Gastrocnemius medialis (tissue), 4 donors: ENCODE data around the gene GRID1. TPM values are rescaled to one million over a fixed set of nuclear protein-coding genes. Genes with fewer than 3 reads are reported as not detected.
A peak's percentile ranks its signal among the peaks of the same experiment; 100 is the strongest.

Experiments used
- ATAC-seq, 2 donors: fragments of 150-250 bp; one replicate each; pipeline ENCODE4 v1.9.1; 2016
- DNase-seq, 2 donors: peaks; one replicate each; pipeline ENCODE4 v3.0.0-alpha.2; 2019
- H3K27ac ChIP-seq, 4 donors: fragments of 200-600 bp; sonication (generic); 1 replicate in 1 of 4; 2 replicates in 3 of 4; pipeline ENCODE4 v1.5.1; 2016 to 2018; ENCODE audit warnings: mild to moderate bottlenecking in 2 of 4, moderate library complexity in 1 of 4
- H3K27me3 ChIP-seq, 3 donors: fragments of 200-600 bp; sonication (generic) in 2 of 3; 1 replicate in 1 of 3; 2 replicates in 2 of 3; pipeline versions ENCODE4 v1.5.1 to v1.6.0; 2016 to 2019; ENCODE audit warnings: mild to moderate bottlenecking in 1 of 3, moderate library complexity in 1 of 3
- H3K36me3 ChIP-seq, 2 donors: fragments of 200-600 bp; sonication (generic) in 1 of 2; one replicate each; pipeline ENCODE4 v1.5.1; 2017 to 2018
- H3K4me1 ChIP-seq, 2 donors: fragments of 200-600 bp; sonication (generic) in 1 of 2; one replicate each; pipeline ENCODE4 v1.5.1; 2016 to 2017; ENCODE audit warnings: mild to moderate bottlenecking in 2 of 2
- H3K4me3 ChIP-seq, 4 donors: fragments of 200-600 bp; sonication (generic) in 3 of 4; 1 replicate in 1 of 4; 2 replicates in 3 of 4; pipeline ENCODE4 v1.5.1; 2016 to 2019; ENCODE audit warnings: mild to moderate bottlenecking in 2 of 4
- H3K9me3 ChIP-seq, 3 donors: fragments of 200-600 bp; sonication (generic) in 2 of 3; 1 replicate in 1 of 3; 2 replicates in 2 of 3; pipeline ENCODE4 v1.5.1; 2016 to 2019
- CTCF ChIP-seq, 5 experiments: fragments of 450-650 bp in 3 of 5; fragments of 200-600 bp in 2 of 5; sonication (generic) in 2 of 5; IDR thresholded peaks in 4 of 5; conservative IDR thresholded peaks in 1 of 5; 1 replicate in 4 of 5; 2 replicates in 1 of 5; pipeline ENCODE4 v1.5.1; 2016 to 2019; ENCODE audit warnings: antibody characterized with exemption in 5 of 5, mild to moderate bottlenecking in 3 of 5, moderate library complexity in 3 of 5
- POLR2A ChIP-seq, 2 donors: fragments of 450-650 bp; IDR thresholded peaks; one replicate each; pipeline ENCODE4 v1.6.1; 2017; ENCODE audit warnings: antibody characterized with exemption in 2 of 2, mild to moderate bottlenecking in 2 of 2, moderate library complexity in 2 of 2
- in situ Hi-C, 4 donors: fragments of 200-750 bp; cut with MboI; loops; one replicate each; pipeline versions ENCODE4 v1.15.0 to v1.8.0; 2017; ENCODE audit warnings: low sequenced_read_pairs in 4 of 4
- intact Hi-C: fragments of 100-400 bp; cut with DNase I; formaldehyde crosslinking; loops from one replicate; pipeline ENCODE4 v1.15.1; 2023; ENCODE audit warnings: low total_unique reads
- total RNA-seq, 4 donors: library from RNA; depleted of rRNA; stranded (reverse); fragments of >200 nt; gene quantifications; one replicate each; pipeline versions ENCODE4 v1.1.0 to v1.2.3, GENCODE V29; 2016

Gene GRID1
- total RNA-seq, 4 donors from 2014 or later: 0.17 to 1.4 (median 0.79) TPM

- in situ Hi-C loops: no loop called here
- peaks cover 15 to 31% of the 10 kb centered on the region in 2 donors for H3K4me1 ChIP-seq
- ATAC-seq (no peak), DNase-seq (no peak)
- no peaks in the 10 kb centered on the region for H3K9me3 ChIP-seq
- H3K27me3 ChIP-seq: no peaks in the 10 kb centered on the region
- intact Hi-C loops: no loop called here
- H3K36me3 ChIP-seq: no peaks in the 10 kb centered on the region
- no peak overlapping the region for H3K4me3 ChIP-seq
- TF ChIP-seq CTCF (IDR thresholded peaks at IDR 0.05 in 4 of 5, conservative IDR thresholded peaks at IDR 0.05 in 1 of 5) (no peak), POLR2A (IDR thresholded peaks at IDR 0.05) (no peak)
- H3K27ac ChIP-seq: no peak overlapping the region
Measured at GRCh38 chr10:86022906-86023305, 343.7 kb downstream of the GRID1 start.

GRCh38 chr10:86020134-86020533 is 346.5 kb downstream of the GRID1 start:
- H3K27me3 ChIP-seq: no peaks in the 10 kb centered on the region
- no peak overlapping the region for H3K4me3 ChIP-seq
- intact Hi-C loops (no loop called here), in situ Hi-C loops (no loop called here)
- peaks cover 22 to 44% of the 10 kb centered on the region in 2 donors for H3K4me1 ChIP-seq
- H3K36me3 ChIP-seq: no peaks in the 10 kb centered on the region
- H3K9me3 ChIP-seq: no peaks in the 10 kb centered on the region
- no peak overlapping the region for H3K27ac ChIP-seq
- ATAC-seq (no peak), DNase-seq (no peak)
- TF ChIP-seq CTCF (IDR thresholded peaks at IDR 0.05 in 4 of 5, conservative IDR thresholded peaks at IDR 0.05 in 1 of 5) (no peak), POLR2A (IDR thresholded peaks at IDR 0.05) (no peak)

GRCh38 chr10:86019141-86019540 is 347.5 kb downstream of the GRID1 start:
- no peak for ATAC-seq
- in situ Hi-C loops (no loop called here), intact Hi-C loops (loop anchor here (2.0 to 5.0 kb wide), 2 partner anchors 16 to 523 kb away; no protein-coding TSS in a partner anchor)
- TF ChIP-seq CTCF (IDR thresholded peaks at IDR 0.05 in 4 of 5, conservative IDR thresholded peaks at IDR 0.05 in 1 of 5) (no peak), POLR2A (IDR thresholded peaks at IDR 0.05) (no peak)
- H3K9me3 ChIP-seq: no peaks in the 10 kb centered on the region
- peaks cover 15 to 37% of the 10 kb centered on the region in 2 donors for H3K4me1 ChIP-seq
- DNase-seq: no peak
- no peaks in the 10 kb centered on the region for H3K27me3 ChIP-seq
- H3K27ac ChIP-seq: no peak overlapping the region
- no peak overlapping the region for H3K4me3 ChIP-seq
- H3K36me3 ChIP-seq: no peaks in the 10 kb centered on the region

GRCh38 chr10:86018735-86019058 is 347.9 kb downstream of the GRID1 start:
- ATAC-seq: no peak
- Histone ChIP-seq H3K4me1 (peaks cover 15 to 33% of the 10 kb centered on the region in 2 donors), H3K36me3 (no peaks in the 10 kb centered on the region), H3K9me3 (no peaks in the 10 kb centered on the region), H3K27me3 (no peaks in the 10 kb centered on the region), H3K4me3 (no peak overlapping the region), H3K27ac (peak overlapping the region in 1 of 4 donors; percentile 67)
- DNase-seq: no peak
- intact Hi-C loops (loop anchor here (2.0 to 5.0 kb wide), 2 partner anchors 16 to 524 kb away; no protein-coding TSS in a partner anchor), in situ Hi-C loops (no loop called here)
- TF ChIP-seq CTCF (IDR thresholded peaks at IDR 0.05 in 4 of 5, conservative IDR thresholded peaks at IDR 0.05 in 1 of 5) (no peak), POLR2A (IDR thresholded peaks at IDR 0.05) (no peak)
